OCI-M2 (cell line): ENCODE data around the gene VHLL.

ENCODE experiments used
- DNase-seq: peaks from one replicate; lab custom pipeline; 2025; ENCODE audit not compliant: unreplicated experiment; lab: John Stamatoyannopoulos, UW

VHLL gene

DNA sequence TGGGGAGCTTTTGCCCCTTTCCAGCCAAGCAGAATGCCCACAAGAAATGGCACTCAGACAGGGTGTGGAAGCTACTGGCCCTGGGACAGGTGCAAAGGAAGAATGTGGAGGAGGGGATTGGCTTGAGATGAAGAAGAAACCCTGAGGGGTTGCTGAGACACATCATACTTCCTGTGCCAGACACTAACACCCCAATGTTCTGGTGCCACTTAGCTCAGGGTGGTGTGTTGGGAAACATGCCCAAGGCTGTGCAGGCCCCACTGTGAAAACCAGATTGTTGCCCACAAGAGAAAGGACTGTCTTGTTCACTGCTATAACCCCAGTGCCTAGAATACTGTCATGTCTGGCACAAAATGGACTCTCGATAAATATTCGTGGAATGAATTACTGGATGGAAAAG, 41.4 kb downstream of the VHLL start:
- DNase-seq = no peak

DNA sequence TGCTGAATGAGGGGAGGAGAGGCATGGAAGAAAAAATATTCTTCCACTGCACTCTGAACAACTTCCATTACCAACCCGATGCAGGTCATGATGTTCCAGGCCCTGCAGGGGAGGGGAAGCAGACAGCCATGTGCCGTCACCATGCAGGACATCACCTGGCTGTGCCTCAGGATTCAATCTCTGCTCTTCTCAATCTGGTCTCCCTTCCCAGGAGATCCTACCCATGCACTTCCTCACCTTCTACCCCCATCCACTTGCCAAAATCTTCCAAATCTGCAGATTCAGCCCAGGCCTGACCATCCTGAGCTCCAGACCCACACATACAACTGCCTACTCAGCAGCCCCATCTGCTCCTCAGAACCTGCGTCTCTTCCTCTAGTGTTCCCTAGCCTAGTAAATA, 45.5 kb downstream of the VHLL start:
- no peak for DNase-seq

DNA sequence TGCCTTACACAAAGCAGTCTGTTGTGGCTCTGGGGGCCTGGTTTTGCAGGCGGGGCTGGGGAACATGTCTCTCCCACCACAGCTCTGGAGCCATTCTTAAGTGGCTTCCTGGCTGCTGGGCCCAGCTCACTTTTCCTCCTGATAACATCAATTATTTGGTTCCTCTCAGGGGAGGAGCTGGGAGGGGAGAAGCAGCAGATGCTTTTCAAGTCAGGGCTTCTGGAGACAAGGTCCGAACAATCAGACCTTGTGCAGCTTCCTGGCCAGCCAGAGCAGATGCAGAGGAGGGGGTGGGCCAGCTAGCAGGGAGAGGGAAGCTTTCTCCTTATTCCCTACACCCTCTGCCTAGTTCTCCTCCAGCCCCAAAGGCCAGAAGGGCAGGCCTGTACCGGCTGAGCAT, 47.6 kb downstream of the VHLL start:
- no peak for DNase-seq

DNA sequence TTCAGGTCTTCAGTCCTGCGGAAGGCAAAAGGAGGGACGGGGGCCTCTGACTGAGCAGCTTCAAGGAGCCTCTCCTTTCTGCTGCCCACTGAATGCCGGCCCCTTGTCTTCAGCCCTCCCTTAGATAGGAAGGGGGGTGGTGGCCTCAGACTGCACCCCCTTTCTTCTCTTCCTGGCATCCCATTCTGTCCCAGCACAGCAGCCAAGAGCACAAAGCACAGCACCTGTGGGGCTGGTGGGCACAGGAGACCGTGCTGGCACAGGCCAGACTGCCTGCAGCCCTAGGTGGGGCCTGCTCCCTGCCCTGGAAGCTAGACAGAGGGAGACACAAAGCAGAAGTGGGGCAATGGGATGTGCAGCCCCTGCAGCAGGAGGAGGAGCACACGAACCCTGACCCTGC, 49.5 kb downstream of the VHLL start:
- DNase-seq = no peak
